Parathyroid adenoma (tissue), 2 donors: ENCODE data around the gene SLC25A21.
"Not testable (repeated sequence)": the region's sequence is repeated elsewhere in the genome, so short reads cannot be mapped to it uniquely, and the experiment has no call there.

Experiments used
- H2AFZ ChIP-seq: fragments of 300-600 bp; sonication (generic); one replicate; pipeline ENCODE4 v1.7.0; 2017; ENCODE audit warnings: antibody characterized with exemption, mild to moderate bottlenecking
- H3K27ac ChIP-seq: fragments of 300-600 bp; sonication (generic); one replicate; pipeline ENCODE4 v1.7.0; 2017
- H3K27me3 ChIP-seq: fragments of 300-600 bp; sonication (generic); one replicate; pipeline ENCODE4 v1.7.0; 2017; ENCODE audit warnings: low read length; ENCODE audit not compliant: control insufficient read depth, insufficient read depth
- H3K36me3 ChIP-seq: fragments of 300-600 bp; sonication (generic); one replicate; pipeline ENCODE4 v1.7.0; 2017; ENCODE audit warnings: low read length; ENCODE audit not compliant: control insufficient read depth, insufficient read depth
- H3K4me1 ChIP-seq: fragments of 300-600 bp; sonication (generic); one replicate; pipeline ENCODE4 v1.7.0; 2017; ENCODE audit warnings: control low read depth
- H3K4me2 ChIP-seq: fragments of 300-600 bp; sonication (generic); one replicate; pipeline ENCODE4 v1.7.0; 2017; ENCODE audit warnings: low read length
- H3K4me3 ChIP-seq: fragments of 300-600 bp; sonication (generic); one replicate; pipeline ENCODE4 v1.7.0; 2017; ENCODE audit warnings: low read depth, low read length
- H3K79me2 ChIP-seq: fragments of 300-600 bp; sonication (generic); one replicate; pipeline ENCODE4 v1.7.0; 2017; ENCODE audit warnings: control low read depth
- H3K9ac ChIP-seq: fragments of 300-600 bp; sonication (generic); one replicate; pipeline ENCODE4 v1.7.0; 2017; ENCODE audit warnings: mild to moderate bottlenecking
- H3K9me3 ChIP-seq: fragments of 300-600 bp; sonication (generic); one replicate; pipeline ENCODE4 v1.7.0; 2017; ENCODE audit warnings: low read length; ENCODE audit not compliant: control insufficient read depth
- TF ChIP-seq, protein P1 (sequence below): fragments of 300-600 bp; sonication (generic); IDR thresholded peaks from one replicate; pipeline ENCODE4 v1.7.0; 2017; ENCODE audit warnings: antibody characterized with exemption, mild to moderate bottlenecking
- donor health status: primary hyperparathyroidism.

SLC25A21 gene

DNA sequence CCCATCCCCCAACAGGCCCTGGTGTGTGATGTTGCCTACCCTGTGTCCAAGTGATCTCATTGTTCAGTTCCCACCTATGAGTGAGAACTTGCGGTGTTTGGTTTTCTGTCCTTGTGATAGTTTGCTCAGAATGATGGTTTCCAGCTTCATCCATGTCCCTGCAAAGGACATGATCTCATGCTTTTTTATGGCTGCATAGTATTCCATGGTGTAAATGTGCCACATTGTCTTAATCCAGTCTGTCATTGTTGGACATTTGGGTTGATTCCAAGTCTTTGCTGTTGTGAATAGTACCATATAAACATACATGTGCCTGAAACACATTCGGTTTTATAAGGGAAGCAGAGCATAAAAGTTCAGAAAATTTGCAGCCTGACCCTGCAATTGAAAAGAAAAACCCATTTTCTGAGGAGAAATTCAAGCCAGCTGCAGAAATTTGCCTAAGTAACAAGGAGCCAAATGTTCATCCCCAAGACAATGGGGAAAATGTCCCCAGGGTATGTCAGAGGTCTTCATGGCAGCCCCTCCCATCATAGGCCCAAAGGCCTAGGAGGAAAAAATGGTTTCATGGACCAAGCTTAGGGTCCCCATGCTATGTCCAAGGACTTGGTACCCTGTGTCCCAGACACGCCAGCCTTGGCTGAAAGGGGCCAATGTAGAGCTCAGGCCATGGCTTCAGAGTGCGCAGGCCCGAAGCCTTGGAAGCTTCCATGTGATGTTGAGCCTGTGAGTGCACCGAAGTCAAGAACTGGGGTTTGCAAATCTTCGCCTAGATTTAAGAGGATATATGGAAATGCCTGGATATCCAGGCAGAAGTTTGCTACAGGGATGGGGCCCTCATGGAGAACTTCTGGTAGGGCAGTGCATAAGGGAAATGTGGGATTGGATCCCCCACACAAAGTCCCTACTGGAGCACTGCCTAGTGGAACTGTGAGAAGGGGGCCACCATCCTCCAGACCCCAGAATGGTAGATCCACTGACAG, 33.5 kb upstream of the SLC25A21 start:
- H3K79me2 ChIP-seq: peaks cover 11% of the 10 kb centered on the region
- H3K9me3 ChIP-seq, H2AFZ ChIP-seq, H3K27me3 ChIP-seq, H3K36me3 ChIP-seq, H3K9ac ChIP-seq, H3K4me3 ChIP-seq, H3K27ac ChIP-seq, H3K4me2 ChIP-seq, H3K4me1 ChIP-seq: not testable (repeated sequence)

DNA sequence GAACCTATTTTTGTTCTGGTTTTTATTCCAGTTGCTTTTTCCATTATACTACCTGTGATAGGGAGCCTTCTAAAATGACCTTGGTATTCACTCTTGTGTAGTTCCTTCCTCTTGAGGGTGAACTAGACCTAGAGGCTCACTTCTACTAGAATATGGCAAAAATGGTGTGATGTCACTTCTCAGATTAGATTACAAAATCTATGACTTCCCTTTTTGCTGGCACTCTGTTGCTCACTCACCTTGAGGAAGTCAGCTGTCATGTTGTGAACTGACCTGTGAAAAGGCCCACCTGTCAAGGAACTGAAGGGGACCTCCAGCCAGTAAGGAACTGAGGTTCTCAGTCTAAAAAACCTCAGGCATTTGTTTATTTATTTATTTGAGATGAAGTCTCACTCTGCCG, 31.0 kb upstream of the SLC25A21 start:
- Histone ChIP-seq H2AFZ (no peak overlapping the region), H3K4me2 (no peak overlapping the region), H3K4me3 (no peak overlapping the region), H3K27ac (no peak overlapping the region), H3K9me3 (no peaks in the 10 kb centered on the region), H3K4me1 (no peaks in the 10 kb centered on the region), H3K27me3 (no peaks in the 10 kb centered on the region), H3K36me3 (no peaks in the 10 kb centered on the region), H3K79me2 (peaks cover 11% of the 10 kb centered on the region), H3K9ac (no peak overlapping the region)
- TF ChIP-seq, protein P1, sequence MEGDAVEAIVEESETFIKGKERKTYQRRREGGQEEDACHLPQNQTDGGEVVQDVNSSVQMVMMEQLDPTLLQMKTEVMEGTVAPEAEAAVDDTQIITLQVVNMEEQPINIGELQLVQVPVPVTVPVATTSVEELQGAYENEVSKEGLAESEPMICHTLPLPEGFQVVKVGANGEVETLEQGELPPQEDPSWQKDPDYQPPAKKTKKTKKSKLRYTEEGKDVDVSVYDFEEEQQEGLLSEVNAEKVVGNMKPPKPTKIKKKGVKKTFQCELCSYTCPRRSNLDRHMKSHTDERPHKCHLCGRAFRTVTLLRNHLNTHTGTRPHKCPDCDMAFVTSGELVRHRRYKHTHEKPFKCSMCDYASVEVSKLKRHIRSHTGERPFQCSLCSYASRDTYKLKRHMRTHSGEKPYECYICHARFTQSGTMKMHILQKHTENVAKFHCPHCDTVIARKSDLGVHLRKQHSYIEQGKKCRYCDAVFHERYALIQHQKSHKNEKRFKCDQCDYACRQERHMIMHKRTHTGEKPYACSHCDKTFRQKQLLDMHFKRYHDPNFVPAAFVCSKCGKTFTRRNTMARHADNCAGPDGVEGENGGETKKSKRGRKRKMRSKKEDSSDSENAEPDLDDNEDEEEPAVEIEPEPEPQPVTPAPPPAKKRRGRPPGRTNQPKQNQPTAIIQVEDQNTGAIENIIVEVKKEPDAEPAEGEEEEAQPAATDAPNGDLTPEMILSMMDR: no peak

DNA sequence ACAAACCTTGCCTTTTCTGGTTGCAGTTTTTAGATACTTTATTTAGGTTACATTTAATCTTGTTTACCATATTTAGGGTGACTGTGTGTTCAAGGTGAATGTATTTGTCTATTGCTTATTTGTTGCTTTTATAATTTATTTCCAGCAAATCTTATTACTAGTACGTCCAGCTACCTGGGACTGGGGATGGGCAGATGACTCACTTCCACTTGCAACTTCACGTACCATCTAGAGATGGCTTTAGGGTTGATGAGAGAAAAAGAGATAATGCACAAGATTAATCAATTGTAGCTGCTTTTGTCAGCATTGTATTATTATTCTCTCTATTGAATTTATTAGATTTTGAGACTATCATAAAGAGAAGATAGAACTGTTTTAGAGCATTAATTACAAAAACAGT, 30.4 kb upstream of the SLC25A21 start:
- Histone ChIP-seq H3K9ac (no peak overlapping the region), H3K27ac (no peak overlapping the region), H3K4me2 (no peak overlapping the region), H3K79me2 (peaks cover 11% of the 10 kb centered on the region), H2AFZ (no peak overlapping the region), H3K9me3 (no peaks in the 10 kb centered on the region), H3K4me1 (no peaks in the 10 kb centered on the region), H3K36me3 (no peaks in the 10 kb centered on the region), H3K4me3 (no peak overlapping the region), H3K27me3 (no peaks in the 10 kb centered on the region)
- TF ChIP-seq, protein P1: no peak

DNA sequence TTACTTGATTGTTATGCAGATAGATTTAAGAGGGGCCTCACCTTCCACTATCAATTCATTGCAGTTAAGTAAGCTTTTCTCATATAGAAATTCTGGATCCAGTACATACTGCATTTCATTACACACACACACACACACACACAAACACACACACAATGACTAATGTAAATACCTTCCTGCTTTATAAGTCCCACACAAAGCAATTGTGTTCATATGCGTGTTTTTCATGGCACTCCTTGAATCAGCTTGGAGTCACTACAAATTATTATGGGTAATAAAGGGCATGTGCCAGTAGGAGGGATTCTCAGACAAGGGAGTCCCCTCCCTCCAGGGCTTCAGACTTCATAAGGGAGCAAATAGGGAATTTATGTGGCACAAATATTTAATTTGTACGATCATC, 29.9 kb upstream of the SLC25A21 start:
- H2AFZ ChIP-seq: no peak overlapping the region
- no peak overlapping the region for H3K9ac ChIP-seq
- H3K79me2 ChIP-seq: peaks cover 11% of the 10 kb centered on the region
- H3K27me3 ChIP-seq: no peaks in the 10 kb centered on the region
- no peak overlapping the region for H3K27ac ChIP-seq
- no peak overlapping the region for H3K4me2 ChIP-seq
- no peaks in the 10 kb centered on the region for H3K9me3 ChIP-seq
- no peaks in the 10 kb centered on the region for H3K36me3 ChIP-seq
- TF ChIP-seq, protein P1: no peak
- no peak overlapping the region for H3K4me3 ChIP-seq
- H3K4me1 ChIP-seq: no peaks in the 10 kb centered on the region

DNA sequence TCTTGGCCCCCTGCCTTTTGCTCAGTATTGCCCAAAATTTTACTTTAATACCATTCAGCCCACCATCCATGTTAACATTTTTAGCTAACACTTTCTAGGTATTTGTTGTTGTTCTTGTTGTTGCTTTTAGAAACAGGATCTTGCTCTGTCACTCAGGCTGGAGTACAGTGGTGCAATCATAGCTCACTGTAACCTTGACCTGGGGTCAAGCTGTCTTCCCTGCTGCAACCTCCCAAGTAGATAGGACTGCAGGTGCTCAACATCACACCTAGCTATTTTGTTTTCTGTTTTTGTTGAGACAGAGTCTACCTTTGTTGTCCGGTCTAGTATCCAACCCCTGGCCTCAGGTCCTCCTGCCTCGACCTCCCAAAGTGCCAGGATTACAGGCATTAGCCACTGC, 29.3 kb upstream of the SLC25A21 start:
- H3K9me3 ChIP-seq: no peaks in the 10 kb centered on the region
- TF ChIP-seq, protein P1: no peak
- H3K36me3 ChIP-seq: no peaks in the 10 kb centered on the region
- no peaks in the 10 kb centered on the region for H3K27me3 ChIP-seq
- H3K4me2 ChIP-seq: no peak overlapping the region
- peaks cover 9% of the 10 kb centered on the region for H3K79me2 ChIP-seq
- H3K4me3 ChIP-seq: no peak overlapping the region
- H2AFZ ChIP-seq: no peak overlapping the region
- no peak overlapping the region for H3K9ac ChIP-seq
- no peaks in the 10 kb centered on the region for H3K4me1 ChIP-seq
- H3K27ac ChIP-seq: no peak overlapping the region
